DOHH2 (cell line): ENCODE data around the gene PIM3.
"Not testable (repeated sequence)": the region's sequence is repeated elsewhere in the genome, so short reads cannot be mapped to it uniquely, and the experiment has no call there.

Source experiments
- H3F3A ChIP-seq: fragments of 200-600 bp; sonication (generic), shearing (Covaris generic); 2 replicates; pipeline ENCODE4 v1.6.0; 2016; ENCODE audit warnings: antibody characterized with exemption, mild to moderate bottlenecking; ENCODE audit not compliant: control insufficient read depth, insufficient read depth
- H3K27ac ChIP-seq: fragments of 200-600 bp; sonication (generic); 2 replicates; pipeline ENCODE4 v1.5.1; 2014; ENCODE audit warnings: low read depth, mild to moderate bottlenecking, low read length, moderate library complexity
- H3K27me3 ChIP-seq: fragments of 200-600 bp; sonication (generic); 2 replicates; pipeline ENCODE4 v1.6.1; 2014; ENCODE audit warnings: mild to moderate bottlenecking, low read length, mixed read lengths; ENCODE audit not compliant: control insufficient read depth
- H3K36me3 ChIP-seq: fragments of 200-600 bp; sonication (generic); 2 replicates; pipeline ENCODE4 v1.6.1; 2014; ENCODE audit warnings: mild to moderate bottlenecking, low read length, moderate library complexity, mixed read lengths; ENCODE audit not compliant: control insufficient read depth
- H3K4me1 ChIP-seq: fragments of 200-600 bp; sonication (generic); 2 replicates; pipeline ENCODE4 v1.6.1; 2014; ENCODE audit warnings: mild to moderate bottlenecking, low read length, mixed read lengths; ENCODE audit not compliant: control insufficient read depth
- H3K4me2 ChIP-seq: fragments of 200-600 bp; sonication (generic); 2 replicates; pipeline ENCODE4 v1.6.0; 2014; ENCODE audit warnings: mild to moderate bottlenecking, low read length, moderate library complexity
- H3K4me3 ChIP-seq: fragments of 200-600 bp; sonication (generic); 2 replicates; pipeline ENCODE4 v1.5.1; 2014; ENCODE audit warnings: mild to moderate bottlenecking, low read length, mixed read lengths
- H3K79me2 ChIP-seq: fragments of 200-600 bp; sonication (generic); 2 replicates; pipeline ENCODE4 v1.6.1; 2014; ENCODE audit warnings: mild to moderate bottlenecking, low read length, mixed read lengths; ENCODE audit not compliant: control insufficient read depth
- H3K9me2 ChIP-seq: fragments of 200-600 bp; sonication (generic); replicated peaks from 2 replicates; pipeline ENCODE4 v1.6.1; 2014; ENCODE audit warnings: mild to moderate bottlenecking, low read length, mixed read lengths; ENCODE audit not compliant: control insufficient read depth
- H3K9me3 ChIP-seq: fragments of 200-600 bp; sonication (generic); 2 replicates; pipeline ENCODE4 v1.6.1; 2014; ENCODE audit warnings: antibody characterized with exemption, low read length, mixed read lengths; ENCODE audit not compliant: control insufficient read depth, insufficient read depth
- H4K20me1 ChIP-seq: fragments of 200-600 bp; sonication (generic); 2 replicates; pipeline ENCODE4 v1.6.0; 2014; ENCODE audit warnings: low read depth, mild to moderate bottlenecking, antibody characterized with exemption, low read length, moderate library complexity; ENCODE audit not compliant: control insufficient read depth, insufficient read depth
- CTCF ChIP-seq: fragments of 200-600 bp; sonication (generic); IDR thresholded peaks from one replicate; pipeline ENCODE4 v1.5.1; 2014; ENCODE audit warnings: antibody characterized with exemption, mild to moderate bottlenecking, low read depth, low read length; ENCODE audit not compliant: poor library complexity, severe bottlenecking
- EZH2phosphoT487 ChIP-seq: fragments of 200-600 bp; sonication (generic); IDR thresholded peaks from 2 replicates; pipeline ENCODE4 v1.6.1; 2017; ENCODE audit warnings: borderline replicate concordance, mild to moderate bottlenecking, antibody characterized with exemption, low read length, moderate library complexity, mixed read lengths

PIM3 gene

DNA sequence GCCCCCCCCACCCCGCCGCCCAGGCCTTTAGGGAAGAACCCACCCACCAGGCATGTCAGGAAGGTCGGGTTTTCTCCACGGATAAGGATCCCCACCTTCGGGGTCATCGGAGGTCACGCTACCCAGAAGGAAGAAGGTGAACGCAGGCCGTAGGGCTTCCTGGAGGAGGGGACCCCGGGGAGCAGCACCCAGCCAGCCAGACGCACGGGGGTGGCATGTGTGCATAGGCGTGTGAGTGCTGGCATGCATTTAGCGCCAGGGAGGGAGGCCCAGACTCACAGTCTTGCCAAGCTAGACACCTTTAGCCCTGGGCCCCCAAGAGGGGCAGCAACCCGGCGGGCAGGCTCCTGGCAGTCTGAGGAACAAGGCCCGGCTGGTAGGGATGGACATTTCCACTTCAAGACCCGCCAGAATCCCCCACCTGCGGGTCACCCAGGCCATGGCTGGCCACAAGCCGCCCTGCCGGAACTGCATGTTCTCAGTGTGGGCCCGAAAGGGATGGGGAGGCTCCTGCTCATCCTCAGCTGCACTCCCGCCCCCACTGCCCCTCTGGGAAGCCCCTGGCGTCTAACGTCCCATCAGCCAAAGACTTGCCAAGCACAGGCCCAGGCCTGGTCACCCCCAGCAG, 16.7 kb upstream of the PIM3 start:
- H3K27me3 ChIP-seq, result no peaks in the 10 kb centered on the region
- no peak overlapping the region for H3K27ac ChIP-seq
- peaks cover 27% of the 10 kb centered on the region for H3K4me1 ChIP-seq
- H3K9me2 ChIP-seq, result no peaks in the 10 kb centered on the region
- no peak overlapping the region for H3K4me3 ChIP-seq
- no peaks in the 10 kb centered on the region for H3K79me2 ChIP-seq
- H3K36me3 ChIP-seq, result no peaks in the 10 kb centered on the region
- no peaks in the 10 kb centered on the region for H4K20me1 ChIP-seq
- TF ChIP-seq CTCF (no peak), EZH2phosphoT487 (no peak)
- peaks cover 11% of the 10 kb centered on the region for H3F3A ChIP-seq
- no peaks in the 10 kb centered on the region for H3K9me3 ChIP-seq
- H3K4me2 ChIP-seq, result no peak overlapping the region

DNA sequence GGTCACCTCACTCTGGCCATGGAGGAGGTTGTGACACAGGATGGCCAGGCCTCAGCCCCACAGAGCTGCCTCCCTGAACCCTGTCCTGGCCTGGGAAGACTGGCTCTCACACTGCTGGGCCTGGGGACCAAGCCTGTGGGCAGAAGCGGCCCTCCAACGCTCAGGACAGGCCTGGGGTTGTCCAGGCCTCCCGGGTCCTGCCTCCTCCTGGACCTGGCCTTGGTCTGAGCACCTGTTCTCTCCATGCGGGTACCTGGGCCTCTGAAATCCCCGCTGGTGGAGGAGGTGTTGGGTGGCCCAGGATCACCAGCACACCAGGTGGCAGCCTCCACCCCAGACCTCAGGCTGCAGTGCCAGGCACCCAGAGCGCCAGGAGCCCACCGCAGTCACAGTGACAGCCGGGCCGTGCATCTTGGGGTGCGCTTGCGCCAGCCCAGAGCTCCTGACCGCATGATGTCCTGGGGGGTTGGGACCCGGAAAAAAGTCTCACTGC, 16.1 kb upstream of the PIM3 start:
- Histone ChIP-seq H3K9me3 (no peaks in the 10 kb centered on the region), H3K4me2 (no peak overlapping the region), H3K9me2 (no peaks in the 10 kb centered on the region), H3K36me3 (no peaks in the 10 kb centered on the region), H3K4me1 (peaks cover 27% of the 10 kb centered on the region), H3K27me3 (no peaks in the 10 kb centered on the region), H3K79me2 (no peaks in the 10 kb centered on the region), H3F3A (peaks cover 11% of the 10 kb centered on the region), H3K4me3 (no peak overlapping the region), H3K27ac (peak overlapping the region; percentile 64; the same call in 1 of the 2 replicates), H4K20me1 (no peaks in the 10 kb centered on the region)
- TF ChIP-seq EZH2phosphoT487 (no peak), CTCF (no peak)

- peaks cover 11% of the 10 kb centered on the region for H3F3A ChIP-seq
- peak overlapping the region; percentile 64 for H3K27ac ChIP-seq
- not testable (repeated sequence) for H3K27me3 ChIP-seq, H3K9me3 ChIP-seq, H3K4me3 ChIP-seq, H3K79me2 ChIP-seq, H3K9me2 ChIP-seq, H4K20me1 ChIP-seq, H3K36me3 ChIP-seq
- H3K4me2 ChIP-seq, result peak overlapping the region; percentile 53
- H3K4me1 ChIP-seq, result peaks cover 27% of the 10 kb centered on the region
These were observed 15.4 kb upstream of the PIM3 start for GRCh38 chr22:49945042-49945794.

DNA sequence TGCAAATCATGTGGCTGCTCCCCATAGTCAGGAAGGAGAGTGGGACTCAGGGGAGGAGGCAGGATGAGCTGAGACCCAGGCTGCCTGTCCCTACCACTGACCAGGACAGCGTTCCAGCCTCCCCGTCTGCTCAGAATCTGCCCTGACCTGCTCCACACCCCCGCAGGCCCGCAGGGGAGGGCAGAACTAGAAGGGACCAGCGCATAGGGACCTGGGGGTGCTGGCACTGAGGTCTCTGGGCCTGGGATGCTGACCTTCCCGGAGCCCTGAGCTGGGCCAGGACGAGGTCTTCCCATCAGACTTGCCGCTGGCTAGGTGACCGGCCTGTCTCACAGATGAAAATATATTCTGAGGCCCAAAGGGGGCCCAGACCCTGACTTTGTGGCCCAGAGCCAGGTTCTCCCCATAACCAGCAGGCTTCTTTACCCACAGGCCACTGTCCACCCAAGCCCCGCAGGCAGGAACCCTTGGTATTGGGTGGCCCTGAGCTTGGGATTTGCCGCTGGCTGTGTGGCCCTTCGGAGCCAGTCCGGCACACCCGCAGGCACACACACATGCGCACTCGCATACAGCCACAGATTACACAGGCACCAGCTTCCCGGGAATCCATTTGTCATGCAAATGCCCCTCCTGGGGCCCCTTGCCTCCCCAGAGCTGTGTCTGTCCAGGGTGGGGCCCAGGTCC, 13.8 kb upstream of the PIM3 start:
- H4K20me1 ChIP-seq, result no peaks in the 10 kb centered on the region
- TF ChIP-seq EZH2phosphoT487, result no peak
- TF ChIP-seq CTCF, result no peak
- H3K27me3 ChIP-seq, result no peaks in the 10 kb centered on the region
- peaks cover 11% of the 10 kb centered on the region for H3F3A ChIP-seq
- H3K9me3 ChIP-seq, result no peaks in the 10 kb centered on the region
- no peak overlapping the region for H3K4me2 ChIP-seq
- no peaks in the 10 kb centered on the region for H3K9me2 ChIP-seq
- no peak overlapping the region for H3K27ac ChIP-seq
- H3K4me1 ChIP-seq, result peaks cover 40% of the 10 kb centered on the region
- H3K36me3 ChIP-seq, result no peaks in the 10 kb centered on the region
- no peaks in the 10 kb centered on the region for H3K79me2 ChIP-seq
- H3K4me3 ChIP-seq, result no peak overlapping the region
